CD14-positive monocyte (primary cell): Measurements from ENCODE around the gene CECR2. TPM values are rescaled to one million over a fixed set of nuclear protein-coding genes. Genes with fewer than 3 reads are reported as not detected.

Experiments
- DNase-seq, 3 donors: peaks; one replicate each; pipeline ENCODE4 v3.0.0-alpha.2; 2011 to 2022
- H2AFZ ChIP-seq: 2 replicates; pipeline ENCODE4 v1.6.0; 2012; ENCODE audit warnings: mild to moderate bottlenecking, low read depth, low read length, inconsistent platforms; ENCODE audit not compliant: insufficient read depth, poor library complexity, severe bottlenecking
- H3K27ac ChIP-seq, 2 donors: 1 replicate in 1 of 2; 2 replicates in 1 of 2; pipeline ENCODE4 v1.5.1; 2012 to 2013; ENCODE audit warnings: low read length in 2 of 2, control low read depth in 1 of 2, inconsistent platforms in 1 of 2, low read depth in 1 of 2, mild to moderate bottlenecking in 1 of 2
- H3K27me3 ChIP-seq, 2 donors: one replicate each; pipeline versions ENCODE4 v1.6.0 to v1.6.1; 2011 to 2013; ENCODE audit warnings: low read length in 2 of 2; ENCODE audit not compliant: control insufficient read depth in 2 of 2, insufficient read depth in 2 of 2
- H3K36me3 ChIP-seq, 2 donors: replicated peaks in 1 of 2; 1 replicate in 1 of 2; 2 replicates in 1 of 2; pipeline versions ENCODE4 v1.5.1 to v1.6.1; 2012 to 2013; ENCODE audit warnings: low read length in 2 of 2, control low read depth in 1 of 2, inconsistent platforms in 1 of 2, mild to moderate bottlenecking in 1 of 2; ENCODE audit not compliant: insufficient read depth in 2 of 2, control insufficient read depth in 1 of 2
- H3K4me1 ChIP-seq, 2 donors: 1 replicate in 1 of 2; 2 replicates in 1 of 2; pipeline versions ENCODE4 v1.5.1 to v1.6.1; 2012 to 2013; ENCODE audit warnings: low read length in 2 of 2, control low read depth in 1 of 2, inconsistent platforms in 1 of 2, mild to moderate bottlenecking in 1 of 2, moderate library complexity in 1 of 2; ENCODE audit not compliant: insufficient read depth in 2 of 2, control insufficient read depth in 1 of 2
- H3K4me2 ChIP-seq: replicated peaks from 2 replicates; pipeline ENCODE3; 2012; ENCODE audit warnings: low read length, moderate library complexity, mild to moderate bottlenecking; ENCODE audit not compliant: poor library complexity, severe bottlenecking; ENCODE audit errors: extremely low read depth
- H3K4me3 ChIP-seq, 3 experiments: fragments of 200-600 bp in 1 of 3; sonication (generic) in 1 of 3; replicated peaks in 1 of 3; 1 replicate in 2 of 3; 2 replicates in 1 of 3; pipeline ENCODE4 v1.5.1; 2011 to 2013; ENCODE audit warnings: low read length in 3 of 3, mild to moderate bottlenecking in 3 of 3, control low read depth in 2 of 3, low read depth in 2 of 3, inconsistent platforms in 1 of 3, moderate library complexity in 1 of 3
- H3K79me2 ChIP-seq: 2 replicates; pipeline ENCODE4 v1.6.0; 2012; ENCODE audit warnings: mild to moderate bottlenecking, control low read depth, inconsistent platforms, low read length, moderate library complexity; ENCODE audit not compliant: insufficient read depth
- H3K9ac ChIP-seq: 2 replicates; pipeline ENCODE4 v1.6.0; 2017; ENCODE audit warnings: low read length, mild to moderate bottlenecking; ENCODE audit not compliant: insufficient read depth, poor library complexity, severe bottlenecking
- H3K9me3 ChIP-seq, 2 donors: replicated peaks in 1 of 2; 1 replicate in 1 of 2; 2 replicates in 1 of 2; pipeline versions ENCODE4 v1.5.1 to v1.6.1; 2012 to 2013; ENCODE audit warnings: low read length in 2 of 2, control low read depth in 1 of 2; ENCODE audit not compliant: control insufficient read depth in 1 of 2, insufficient read depth in 1 of 2
- H4K20me1 ChIP-seq: 2 replicates; pipeline ENCODE4 v1.6.0; 2012; ENCODE audit warnings: mild to moderate bottlenecking, low read length, control low read depth, moderate library complexity; ENCODE audit not compliant: insufficient read depth
- H3K27ac Mint-ChIP-seq, 7 donors: one replicate each; pipeline ENCODE4 v1.8.0; 2020; ENCODE audit warnings: mild to moderate bottlenecking in 7 of 7, mixed read lengths in 7 of 7, moderate library complexity in 6 of 7, inconsistent platforms in 2 of 7
- H3K27me3 Mint-ChIP-seq, 3 donors: one replicate each; pipeline ENCODE4 v1.8.0; 2021 to 2022; ENCODE audit warnings: low read depth in 3 of 3, mild to moderate bottlenecking in 3 of 3, mixed read lengths in 3 of 3, moderate library complexity in 3 of 3, inconsistent platforms in 1 of 3
- H3K36me3 Mint-ChIP-seq, 2 donors: one replicate each; pipeline ENCODE4 v1.8.0; 2020; ENCODE audit warnings: mixed read lengths in 2 of 2, inconsistent platforms in 1 of 2, mild to moderate bottlenecking in 1 of 2
- H3K4me1 Mint-ChIP-seq: one replicate; pipeline ENCODE4 v1.8.0; 2020; ENCODE audit warnings: mild to moderate bottlenecking, mixed read lengths
- H3K4me3 Mint-ChIP-seq, 2 donors: one replicate each; pipeline ENCODE4 v1.8.0; 2020; ENCODE audit warnings: mild to moderate bottlenecking in 2 of 2, mixed read lengths in 2 of 2, moderate library complexity in 1 of 2
- H3K9me3 Mint-ChIP-seq, 7 donors: one replicate each; pipeline ENCODE4 v1.8.0; 2020 to 2022; ENCODE audit warnings: mixed read lengths in 7 of 7, mild to moderate bottlenecking in 6 of 7, moderate library complexity in 6 of 7, inconsistent platforms in 2 of 7
- WGBS: methylation state at CpG from one replicate; pipeline ENCODE4 v1.1.5; 2013; ENCODE audit warnings: missing lambda C conversion rate; ENCODE audit not compliant: insufficient coverage; 5-methylcytosine and 5-hydroxymethylcytosine counted together
- intact Hi-C, 2 donors: fragments of 100-400 bp; cut with micrococcal nuclease; formaldehyde crosslinking; loops; one replicate each; pipeline versions ENCODE4 v1.15.0 to v1.15.1; 2023
- polyA plus RNA-seq, 3 donors: library from polyadenylated mRNA; depleted of rRNA in 1 of 3; unstranded in 2 of 3; stranded (reverse) in 1 of 3; fragments of 300-500 nt in 2 of 3; fragments of >200 nt in 1 of 3; fragmentation: Illumina TruSeq in 2 of 3; gene quantifications; 1 replicate in 2 of 3; 2 replicates in 1 of 3; pipeline ENCODE4 v1.2.3, GENCODE V29; 2012 to 2021
- TF ChIP-seq, protein P1 (sequence below): fragments of 200-600 bp; IDR thresholded peaks from one replicate; pipeline ENCODE4 v1.8.0; 2022; ENCODE audit warnings: antibody characterized with exemption, mild to moderate bottlenecking

Gene CECR2
- polyA plus RNA-seq, 3 donors = 0.02 to 0.29 (median 0.24) TPM

DNA sequence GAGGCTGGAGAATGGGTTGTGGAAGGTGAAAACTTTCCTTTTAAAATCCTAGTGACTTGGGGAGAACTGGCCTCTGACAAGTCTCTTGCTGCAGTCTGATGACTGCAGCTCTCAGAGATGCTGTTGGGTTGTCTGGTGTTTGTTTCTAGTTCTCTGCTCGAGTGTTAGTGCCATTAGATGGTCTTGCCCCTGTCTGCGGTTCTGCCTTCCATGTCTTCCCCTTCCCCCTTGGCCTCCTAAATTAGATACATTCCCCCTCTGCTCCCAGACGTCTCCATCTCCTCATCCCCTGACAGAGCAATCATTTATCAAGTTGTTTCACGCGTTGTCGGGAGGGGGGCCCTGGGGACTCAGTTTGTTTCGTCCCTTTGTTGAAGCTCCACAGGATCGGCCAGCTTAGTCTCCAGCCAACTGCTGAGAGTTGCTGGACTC lies 67.7 kb downstream of the CECR2 start:
- Histone ChIP-seq H3K9me3 (no peaks in the 10 kb centered on the region), H3K4me1 (peaks cover 8 to 9% of the 10 kb centered on the region in 2 donors), H3K36me3 (no peaks in the 10 kb centered on the region), H3K27ac (no peak overlapping the region), H3K27me3 (no peaks in the 10 kb centered on the region), H2AFZ (peak overlapping the region; percentile 61), H3K79me2 (no peaks in the 10 kb centered on the region), H3K9ac (no peak overlapping the region), H3K4me2 (peak overlapping the region; percentile 24), H3K4me3 (no peak overlapping the region), H4K20me1 (no peaks in the 10 kb centered on the region)
- intact Hi-C loops = no loop called here
- Mint-ChIP-seq H3K36me3 (no peaks in the 10 kb centered on the region), H3K27me3 (peaks cover 4 to 13% (median 11%) of the 10 kb centered on the region in 3 donors), H3K9me3 (no peaks in the 10 kb centered on the region), H3K27ac (peak overlapping the region in 1 of 7 donors; percentile 64), H3K4me3 (no peak overlapping the region), H3K4me1 (peaks cover 12% of the 10 kb centered on the region)
- WGBS = 57% methylated on average over 7 of the region's 8 CpGs
- TF ChIP-seq, protein P1, sequence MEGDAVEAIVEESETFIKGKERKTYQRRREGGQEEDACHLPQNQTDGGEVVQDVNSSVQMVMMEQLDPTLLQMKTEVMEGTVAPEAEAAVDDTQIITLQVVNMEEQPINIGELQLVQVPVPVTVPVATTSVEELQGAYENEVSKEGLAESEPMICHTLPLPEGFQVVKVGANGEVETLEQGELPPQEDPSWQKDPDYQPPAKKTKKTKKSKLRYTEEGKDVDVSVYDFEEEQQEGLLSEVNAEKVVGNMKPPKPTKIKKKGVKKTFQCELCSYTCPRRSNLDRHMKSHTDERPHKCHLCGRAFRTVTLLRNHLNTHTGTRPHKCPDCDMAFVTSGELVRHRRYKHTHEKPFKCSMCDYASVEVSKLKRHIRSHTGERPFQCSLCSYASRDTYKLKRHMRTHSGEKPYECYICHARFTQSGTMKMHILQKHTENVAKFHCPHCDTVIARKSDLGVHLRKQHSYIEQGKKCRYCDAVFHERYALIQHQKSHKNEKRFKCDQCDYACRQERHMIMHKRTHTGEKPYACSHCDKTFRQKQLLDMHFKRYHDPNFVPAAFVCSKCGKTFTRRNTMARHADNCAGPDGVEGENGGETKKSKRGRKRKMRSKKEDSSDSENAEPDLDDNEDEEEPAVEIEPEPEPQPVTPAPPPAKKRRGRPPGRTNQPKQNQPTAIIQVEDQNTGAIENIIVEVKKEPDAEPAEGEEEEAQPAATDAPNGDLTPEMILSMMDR = no peak
- no peak for DNase-seq

DNA sequence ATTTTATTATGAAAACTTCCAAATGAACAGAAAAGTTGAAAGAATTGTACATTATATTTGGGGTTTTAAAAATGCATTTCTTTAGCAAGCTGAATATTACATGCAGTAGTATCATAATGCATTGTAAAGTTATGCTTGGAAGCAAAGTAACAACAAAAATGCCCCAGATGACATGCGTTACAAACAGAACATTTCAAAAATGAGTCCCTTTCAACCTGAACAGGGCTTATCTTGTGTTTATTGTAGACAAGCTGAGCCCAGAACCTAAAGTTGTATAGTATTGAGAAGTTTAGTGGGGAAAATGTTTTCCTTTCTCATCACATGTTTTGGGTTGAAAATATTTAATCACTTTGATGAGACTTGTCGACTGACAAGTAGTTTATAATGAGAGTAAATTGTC lies 68.8 kb downstream of the CECR2 start:
- Histone ChIP-seq H2AFZ (no peak overlapping the region), H3K4me3 (no peak overlapping the region), H3K27me3 (no peaks in the 10 kb centered on the region), H3K79me2 (no peaks in the 10 kb centered on the region), H3K9me3 (no peaks in the 10 kb centered on the region), H3K4me1 (peaks cover 8 to 9% of the 10 kb centered on the region in 2 donors), H3K4me2 (no peak overlapping the region), H3K27ac (no peak overlapping the region), H3K9ac (no peak overlapping the region), H3K36me3 (no peaks in the 10 kb centered on the region), H4K20me1 (no peaks in the 10 kb centered on the region)
- no peak overlapping the region for H3K4me3 Mint-ChIP-seq
- H3K9me3 Mint-ChIP-seq = no peaks in the 10 kb centered on the region
- no peaks in the 10 kb centered on the region for H3K36me3 Mint-ChIP-seq
- no peak overlapping the region for H3K27ac Mint-ChIP-seq
- H3K27me3 Mint-ChIP-seq = peaks cover 8 to 14% (median 13%) of the 10 kb centered on the region in 3 donors
- intact Hi-C loops = no loop called here
- TF ChIP-seq, protein P1 = no peak
- no peak for DNase-seq
- H3K4me1 Mint-ChIP-seq = peaks cover 12% of the 10 kb centered on the region
- WGBS = no CpG with 5 or more reads among the region's 2 CpGs
